T-helper 1 cell treated with Interleukin-12 subunit alpha and Interleukin-12 subunit beta and Interleukin-4 antibody, amounts not matched to agents 30 ng/mL and 1 ng/mL, for 36 hours (primary cell): Measurements from ENCODE around the gene MGAT3. TPM values are rescaled to one million over a fixed set of nuclear protein-coding genes. Genes with fewer than 3 reads are reported as not detected.
"Not testable (repeated sequence)": the region's sequence is repeated elsewhere in the genome, so short reads cannot be mapped to it uniquely, and the experiment has no call there.

Experiments used
- intact Hi-C: fragments of 100-400 bp; cut with micrococcal nuclease; formaldehyde crosslinking; loops from one replicate; pipeline ENCODE4 v1.15.1; 2024
- total RNA-seq: library from RNA; stranded (reverse); gene quantifications from 2 replicates; pipeline ENCODE4 v1.2.3, GENCODE V29; 2022

MGAT3 gene
- total RNA-seq: 2.9 and 3.9 TPM in 2 replicates

- intact Hi-C loops: no loop called here
These were observed at the start of gene MGAT3 for GRCh38 chr22:39456522-39457197. Gene MGAT3 (plus strand): TSS chr22:39457012. CDS start chr22:39487348, 30,336 bp downstream.

- intact Hi-C loops: no loop called here
These were observed 48.6 kb upstream of the MGAT3 start for GRCh38 chr22:39408173-39408572.

- intact Hi-C loops: no loop called here
These were observed 48.0 kb upstream of the MGAT3 start for GRCh38 chr22:39408807-39409206.

GRCh38 chr22:39409516-39410029 is 47.2 kb upstream of the MGAT3 start:
- intact Hi-C loops: no loop called here

- intact Hi-C loops: no loop called here
These were observed 46.5 kb upstream of the MGAT3 start for GRCh38 chr22:39410264-39410663.

GRCh38 chr22:39411828-39412365 is 44.9 kb upstream of the MGAT3 start:
- intact Hi-C loops: loop anchor here (1.0 kb wide), 2 partner anchors 13 to 69 kb away; partner anchors contain the start of gene TAB1

- intact Hi-C loops: not testable (repeated sequence)
These were observed 43.6 kb upstream of the MGAT3 start for GRCh38 chr22:39413204-39413603.

- intact Hi-C loops: no loop called here
These were observed 42.4 kb upstream of the MGAT3 start for GRCh38 chr22:39414377-39414776.

- intact Hi-C loops: no loop called here
These were observed 41.9 kb upstream of the MGAT3 start for GRCh38 chr22:39414886-39415285.

- intact Hi-C loops: no loop called here
These were observed 41.3 kb upstream of the MGAT3 start for GRCh38 chr22:39415506-39415905.

GRCh38 chr22:39416319-39416718 is 40.5 kb upstream of the MGAT3 start:
- intact Hi-C loops: no loop called here

GRCh38 chr22:39417641-39418040 is 39.2 kb upstream of the MGAT3 start:
- intact Hi-C loops: no loop called here

- intact Hi-C loops: no loop called here
These were observed 38.1 kb upstream of the MGAT3 start for GRCh38 chr22:39418696-39419095.

- intact Hi-C loops: no loop called here
These were observed 37.7 kb upstream of the MGAT3 start for GRCh38 chr22:39419096-39419495.

- intact Hi-C loops: no loop called here
These were observed 36.9 kb upstream of the MGAT3 start for GRCh38 chr22:39419911-39420310.

GRCh38 chr22:39421691-39422090 is 35.1 kb upstream of the MGAT3 start:
- intact Hi-C loops: no loop called here

- intact Hi-C loops: no loop called here
These were observed 34.7 kb upstream of the MGAT3 start for GRCh38 chr22:39422101-39422500.

GRCh38 chr22:39422721-39423120 is 34.1 kb upstream of the MGAT3 start:
- intact Hi-C loops: no loop called here

GRCh38 chr22:39423976-39424375 is 32.8 kb upstream of the MGAT3 start:
- intact Hi-C loops: no loop called here

GRCh38 chr22:39426380-39427043 is 30.3 kb upstream of the MGAT3 start:
- intact Hi-C loops: no loop called here

- intact Hi-C loops: no loop called here
These were observed 28.8 kb upstream of the MGAT3 start for GRCh38 chr22:39427751-39428596.
